ENCODE data around the gene SH3D19.

Gene SH3D19

GRCh38 chr4:151304226-151304625 is 21.2 kb downstream of the SH3D19 start:
- no peak for TF ChIP-seq CTCF (IDR thresholded peaks at IDR 0.05; ENCODE audit: low read depth, low read length, missing control alignments)
- no peak overlapping the region for H3K4me3 ChIP-seq (ENCODE audit: low read depth, low read length)
- DNase-seq (ENCODE audit: low read depth) = no peak
- in situ Hi-C loops (cut with HindIII; ENCODE audit: low sequenced_read_pairs) = no loop called here

GRCh38 chr4:151302432-151302831 is 23.0 kb downstream of the SH3D19 start:
- H3K4me3 ChIP-seq (ENCODE audit: low read depth, low read length) = no peak overlapping the region
- TF ChIP-seq CTCF (IDR thresholded peaks at IDR 0.05; ENCODE audit: low read depth, low read length, missing control alignments) = no peak
- in situ Hi-C loops (cut with HindIII; ENCODE audit: low sequenced_read_pairs) = no loop called here
- no peak for DNase-seq (ENCODE audit: low read depth)

GRCh38 chr4:151297170-151297569 is 28.2 kb downstream of the SH3D19 start:
- in situ Hi-C loops (cut with HindIII; ENCODE audit: low sequenced_read_pairs) = no loop called here
- DNase-seq (ENCODE audit: low read depth) = no peak
- no peak for TF ChIP-seq CTCF (IDR thresholded peaks at IDR 0.05; ENCODE audit: low read depth, low read length, missing control alignments)

GRCh38 chr4:151296227-151296626 is 29.2 kb downstream of the SH3D19 start:
- no peak for DNase-seq (ENCODE audit: low read depth)
- TF ChIP-seq CTCF (IDR thresholded peaks at IDR 0.05; ENCODE audit: low read depth, low read length, missing control alignments) = no peak
- in situ Hi-C loops (cut with HindIII; ENCODE audit: low sequenced_read_pairs) = no loop called here
- no peak overlapping the region for H3K4me3 ChIP-seq (ENCODE audit: low read depth, low read length)

More at GRCh38 chr4:151297170-151297569, 28.2 kb downstream of the SH3D19 start:
- no peak overlapping the region for H3K4me3 ChIP-seq (ENCODE audit: low read depth, low read length)

- DNase-seq (ENCODE audit: low read depth) = no peak
- TF ChIP-seq CTCF (IDR thresholded peaks at IDR 0.05; ENCODE audit: low read depth, low read length, missing control alignments) = no peak
- in situ Hi-C loops (cut with HindIII; ENCODE audit: low sequenced_read_pairs) = no loop called here
- H3K4me3 ChIP-seq (ENCODE audit: low read depth, low read length) = no peak overlapping the region
Observed at GRCh38 chr4:151294833-151295496, 30.4 kb downstream of the SH3D19 start.

- in situ Hi-C loops (cut with HindIII; ENCODE audit: low sequenced_read_pairs) = no loop called here
- TF ChIP-seq CTCF (IDR thresholded peaks at IDR 0.05; ENCODE audit: low read depth, low read length, missing control alignments) = no peak
- no peak overlapping the region for H3K4me3 ChIP-seq (ENCODE audit: low read depth, low read length)
- no peak for DNase-seq (ENCODE audit: low read depth)
Observed at GRCh38 chr4:151292038-151292437, 33.4 kb downstream of the SH3D19 start.

Data from astrocyte of the cerebellum (primary cell).